T-cell (primary cell): ENCODE results near the gene IQCM. TPM values are rescaled to one million over a fixed set of nuclear protein-coding genes. Genes with fewer than 3 reads are reported as not detected.

ENCODE experiments used
- ATAC-seq, 4 experiments: fragments of 200-7000 bp in 3 of 4; fragments of 150-1000 bp in 1 of 4; cut with Tn5 transposase; replicated peaks in 1 of 4; 1 replicate in 3 of 4; 2 replicates in 1 of 4; pipeline ENCODE4 v1.10.0; 2021; ENCODE audit warnings: moderate library complexity in 3 of 4, mild to moderate bottlenecking in 2 of 4, moderate number of reproducible peaks in 1 of 4
- CTCF ChIA-PET, 2 donors: fragments of 300-600 bp; sonication (Branson Sonifier 250); formaldehyde crosslinking; loops; one replicate each; lab custom pipeline; 2022; ENCODE audit warnings: antibody characterized with exemption in 2 of 2; lab: Charles Lee
- POLR2A ChIA-PET, 2 donors: fragments of 300-600 bp; sonication (Branson Sonifier 250); formaldehyde crosslinking; loops; one replicate each; lab custom pipeline; 2022; ENCODE audit warnings: antibody characterized with exemption in 2 of 2; lab: Charles Lee
- DNase-seq, 35 experiments: peaks; one replicate each; pipeline versions ENCODE4 v3.0.0 to v3.0.0-alpha.2; 2013 to 2023
- H3K27ac ChIP-seq: one replicate; pipeline ENCODE4 v1.5.1; 2013; ENCODE audit warnings: low read length
- H3K27me3 ChIP-seq, 2 experiments: replicated peaks in 1 of 2; 1 replicate in 1 of 2; 2 replicates in 1 of 2; pipeline versions ENCODE4 v1.6.1 to v1.7.0; 2013; ENCODE audit warnings: low read length in 1 of 2, mixed read lengths in 1 of 2; ENCODE audit not compliant: control insufficient read depth in 2 of 2, insufficient read depth in 2 of 2; ENCODE audit errors: extremely low read depth in 1 of 2
- H3K36me3 ChIP-seq, 2 donors: 1 replicate in 1 of 2; 2 replicates in 1 of 2; pipeline versions ENCODE4 v1.6.1 to v1.7.0; 2013; ENCODE audit warnings: low read length in 1 of 2; ENCODE audit not compliant: control insufficient read depth in 2 of 2, insufficient read depth in 1 of 2; ENCODE audit errors: extremely low read depth in 1 of 2
- H3K4me1 ChIP-seq, 2 experiments: 1 replicate in 1 of 2; 2 replicates in 1 of 2; pipeline versions ENCODE4 v1.6.1 to v1.7.0; 2013; ENCODE audit warnings: low read length in 2 of 2, mixed read lengths in 1 of 2; ENCODE audit not compliant: insufficient read depth in 2 of 2, control insufficient read depth in 1 of 2; ENCODE audit errors: extremely low read depth in 1 of 2
- H3K4me3 ChIP-seq, 2 donors: 1 replicate in 1 of 2; 2 replicates in 1 of 2; pipeline versions ENCODE4 v1.5.1 to v1.7.0; 2013; ENCODE audit warnings: mild to moderate bottlenecking in 2 of 2, low read length in 1 of 2, moderate library complexity in 1 of 2; ENCODE audit not compliant: control insufficient read depth in 1 of 2; ENCODE audit errors: extremely low read depth in 1 of 2
- H3K9me3 ChIP-seq: 2 replicates; pipeline ENCODE4 v1.7.0; 2013
- H3K27ac Mint-ChIP-seq, 2 donors: one replicate each; pipeline ENCODE4 v1.8.0; 2020 to 2021; ENCODE audit warnings: mild to moderate bottlenecking in 2 of 2, mixed read lengths in 2 of 2
- H3K27me3 Mint-ChIP-seq, 2 donors: one replicate each; pipeline ENCODE4 v1.8.0; 2021 to 2022; ENCODE audit warnings: mixed read lengths in 2 of 2
- H3K36me3 Mint-ChIP-seq: one replicate; pipeline ENCODE4 v1.8.0; 2021; ENCODE audit warnings: mixed read lengths
- H3K4me1 Mint-ChIP-seq, 3 donors: one replicate each; pipeline ENCODE4 v1.8.0; 2020 to 2022; ENCODE audit warnings: mixed read lengths in 3 of 3, mild to moderate bottlenecking in 1 of 3
- H3K4me3 Mint-ChIP-seq, 3 donors: one replicate each; pipeline ENCODE4 v1.8.0; 2020 to 2022; ENCODE audit warnings: mild to moderate bottlenecking in 3 of 3, mixed read lengths in 3 of 3, moderate library complexity in 3 of 3
- H3K9me3 Mint-ChIP-seq, 3 donors: one replicate each; pipeline ENCODE4 v1.8.0; 2020 to 2022; ENCODE audit warnings: mixed read lengths in 3 of 3
- WGBS: methylation state at CpG from one replicate; pipeline ENCODE4 v1.1.5; 2013; ENCODE audit warnings: missing lambda C conversion rate; ENCODE audit not compliant: insufficient coverage; 5-methylcytosine and 5-hydroxymethylcytosine counted together
- total RNA-seq, 35 experiments: library from RNA in 6 of 35; stranded (reverse) in 6 of 35; fragments of 120-200 nt in 1 of 35; gene quantifications; one replicate each; pipeline versions ENCODE4 v1.2.1 to v1.2.4 and lab custom pipeline; 2013 to 2026

The IQCM gene
- total RNA-seq, 5 donors from 2014 or later (not counting 1 experiment from before 2014, with no cell fraction given): not detected

GRCh38 chr4:149741186-149741831, 74.3 kb downstream of the IQCM start:
- Mint-ChIP-seq H3K36me3 (no peaks in the 10 kb centered on the region), H3K4me1 (no peaks in the 10 kb centered on the region), H3K27me3 (peaks cover 0 to 3% of the 10 kb centered on the region in 2 donors), H3K9me3 (peaks cover 0 to 2% (median 1%) of the 10 kb centered on the region in 3 donors), H3K27ac (no peak overlapping the region), H3K4me3 (no peak overlapping the region)
- H3K4me1 ChIP-seq: no peaks in the 10 kb centered on the region
- H3K4me3 ChIP-seq: no peak overlapping the region
- H3K27ac ChIP-seq: no peak overlapping the region
- H3K27me3 ChIP-seq: no peaks in the 10 kb centered on the region
- ATAC-seq (no peak), DNase-seq (no peak)
- no CpG with 5 or more reads among the region's 1 CpG for WGBS
- ChIA-PET POLR2A (no interaction called here), CTCF (no interaction called here)
- H3K9me3 ChIP-seq: no peaks in the 10 kb centered on the region
- H3K36me3 ChIP-seq: no peaks in the 10 kb centered on the region

- ChIA-PET CTCF (no interaction called here), POLR2A (no interaction called here)
- Histone ChIP-seq H3K27me3 (no peaks in the 10 kb centered on the region), H3K9me3 (no peaks in the 10 kb centered on the region), H3K27ac (no peak overlapping the region), H3K4me3 (no peak overlapping the region), H3K36me3 (no peaks in the 10 kb centered on the region), H3K4me1 (no peaks in the 10 kb centered on the region)
- H3K27me3 Mint-ChIP-seq: peaks cover 0 to 3% of the 10 kb centered on the region in 2 donors
- H3K9me3 Mint-ChIP-seq: peaks cover 0 to 3% (median 2%) of the 10 kb centered on the region in 3 donors
- no peak overlapping the region for H3K4me3 Mint-ChIP-seq
- DNase-seq (no peak), ATAC-seq (no peak)
- no peaks in the 10 kb centered on the region for H3K36me3 Mint-ChIP-seq
- H3K4me1 Mint-ChIP-seq: no peaks in the 10 kb centered on the region
- WGBS: 77% methylated on average over 7 of the region's 7 CpGs
- H3K27ac Mint-ChIP-seq: no peak overlapping the region
These were observed 77.5 kb downstream of the IQCM start for GRCh38 chr4:149738156-149738555.

GRCh38 chr4:149735796-149736195, 79.8 kb downstream of the IQCM start:
- Mint-ChIP-seq H3K9me3 (peaks cover 2 to 7% (median 3%) of the 10 kb centered on the region in 3 donors), H3K36me3 (no peaks in the 10 kb centered on the region), H3K27me3 (peaks cover 0 to 3% of the 10 kb centered on the region in 2 donors), H3K4me3 (no peak overlapping the region), H3K27ac (no peak overlapping the region), H3K4me1 (no peaks in the 10 kb centered on the region)
- ChIA-PET CTCF (no interaction called here), POLR2A (no interaction called here)
- no peaks in the 10 kb centered on the region for H3K4me1 ChIP-seq
- ATAC-seq (no peak), DNase-seq (no peak)
- H3K27ac ChIP-seq: no peak overlapping the region
- H3K4me3 ChIP-seq: no peak overlapping the region
- H3K27me3 ChIP-seq: no peaks in the 10 kb centered on the region
- 89% methylated on average over 1 of the region's 3 CpGs for WGBS
- no peaks in the 10 kb centered on the region for H3K9me3 ChIP-seq
- no peaks in the 10 kb centered on the region for H3K36me3 ChIP-seq

GRCh38 chr4:149728444-149728843, 87.2 kb downstream of the IQCM start:
- no peaks in the 10 kb centered on the region for H3K4me1 Mint-ChIP-seq
- H3K4me3 Mint-ChIP-seq: no peak overlapping the region
- ChIA-PET CTCF (no interaction called here), POLR2A (no interaction called here)
- Histone ChIP-seq H3K36me3 (no peaks in the 10 kb centered on the region), H3K27me3 (no peaks in the 10 kb centered on the region), H3K4me1 (no peaks in the 10 kb centered on the region), H3K27ac (no peak overlapping the region), H3K9me3 (no peaks in the 10 kb centered on the region), H3K4me3 (no peak overlapping the region)
- H3K9me3 Mint-ChIP-seq: peaks cover 6 to 17% (median 7%) of the 10 kb centered on the region in 3 donors
- H3K36me3 Mint-ChIP-seq: no peaks in the 10 kb centered on the region
- no peaks in the 10 kb centered on the region for H3K27me3 Mint-ChIP-seq
- ATAC-seq (no peak), DNase-seq (no peak)
- no peak overlapping the region for H3K27ac Mint-ChIP-seq
- WGBS: 67% methylated on average over 1 of the region's 1 CpG

- Histone ChIP-seq H3K9me3 (no peaks in the 10 kb centered on the region), H3K36me3 (no peaks in the 10 kb centered on the region), H3K4me1 (no peaks in the 10 kb centered on the region), H3K27ac (no peak overlapping the region), H3K27me3 (no peaks in the 10 kb centered on the region), H3K4me3 (no peak overlapping the region)
- ChIA-PET POLR2A (interaction anchor here in 1 of 2 donors (0.6 kb wide), 1 partner anchor 1010 kb away, joined by 7 read pairs; no protein-coding TSS in a partner anchor), CTCF (no interaction called here)
- ATAC-seq (no peak), DNase-seq (no peak)
- WGBS: no CpG with 5 or more reads among the region's 1 CpG
- Mint-ChIP-seq H3K9me3 (peaks cover 6 to 17% (median 7%) of the 10 kb centered on the region in 3 donors), H3K4me3 (no peak overlapping the region), H3K36me3 (no peaks in the 10 kb centered on the region), H3K27me3 (no peaks in the 10 kb centered on the region), H3K4me1 (no peaks in the 10 kb centered on the region), H3K27ac (no peak overlapping the region)
These were observed 88.0 kb downstream of the IQCM start for GRCh38 chr4:149727663-149728062.

GRCh38 chr4:149723065-149723464, 92.6 kb downstream of the IQCM start:
- ChIA-PET POLR2A (no interaction called here), CTCF (no interaction called here)
- Mint-ChIP-seq H3K9me3 (peaks cover 4 to 7% (median 6%) of the 10 kb centered on the region in 3 donors), H3K4me3 (no peak overlapping the region), H3K4me1 (no peaks in the 10 kb centered on the region), H3K27me3 (no peaks in the 10 kb centered on the region), H3K27ac (no peak overlapping the region), H3K36me3 (no peaks in the 10 kb centered on the region)
- no peaks in the 10 kb centered on the region for H3K4me1 ChIP-seq
- H3K9me3 ChIP-seq: no peaks in the 10 kb centered on the region
- no peaks in the 10 kb centered on the region for H3K27me3 ChIP-seq
- H3K36me3 ChIP-seq: no peaks in the 10 kb centered on the region
- H3K4me3 ChIP-seq: no peak overlapping the region
- ATAC-seq: no peak
- no peak overlapping the region for H3K27ac ChIP-seq
- WGBS: no CpG with 5 or more reads among the region's 2 CpGs
- DNase-seq: no peak
